Caki2 (cell line): Measurements from ENCODE around the gene TMEM30A. TPM values are rescaled to one million over a fixed set of nuclear protein-coding genes. Genes with fewer than 3 reads are reported as not detected.
A peak's percentile ranks its signal among the peaks of the same experiment; 100 is the strongest.

ENCODE experiments used
- DNase-seq: peaks from one replicate; pipeline ENCODE4 v3.0.0-alpha.2; 2015; ENCODE audit warnings: low read depth
- in situ Hi-C: cut with HindIII; loops from 2 replicates; pipeline ENCODE4 v1.10.0; 2016; ENCODE audit warnings: low sequenced_read_pairs, low pct_unique_long_range_greater_than_20kb, mixed read lengths
- total RNA-seq: library from RNA; depleted of rRNA; stranded (reverse); fragments of >200 nt; shearing (Covaris generic); gene quantifications from 2 replicates; pipeline ENCODE4 v1.2.3, GENCODE V29; 2014; ENCODE audit warnings: low replicate concordance

Gene TMEM30A
- total RNA-seq, 1 experiment from 2014 or later, result 103 TPM

DNA sequence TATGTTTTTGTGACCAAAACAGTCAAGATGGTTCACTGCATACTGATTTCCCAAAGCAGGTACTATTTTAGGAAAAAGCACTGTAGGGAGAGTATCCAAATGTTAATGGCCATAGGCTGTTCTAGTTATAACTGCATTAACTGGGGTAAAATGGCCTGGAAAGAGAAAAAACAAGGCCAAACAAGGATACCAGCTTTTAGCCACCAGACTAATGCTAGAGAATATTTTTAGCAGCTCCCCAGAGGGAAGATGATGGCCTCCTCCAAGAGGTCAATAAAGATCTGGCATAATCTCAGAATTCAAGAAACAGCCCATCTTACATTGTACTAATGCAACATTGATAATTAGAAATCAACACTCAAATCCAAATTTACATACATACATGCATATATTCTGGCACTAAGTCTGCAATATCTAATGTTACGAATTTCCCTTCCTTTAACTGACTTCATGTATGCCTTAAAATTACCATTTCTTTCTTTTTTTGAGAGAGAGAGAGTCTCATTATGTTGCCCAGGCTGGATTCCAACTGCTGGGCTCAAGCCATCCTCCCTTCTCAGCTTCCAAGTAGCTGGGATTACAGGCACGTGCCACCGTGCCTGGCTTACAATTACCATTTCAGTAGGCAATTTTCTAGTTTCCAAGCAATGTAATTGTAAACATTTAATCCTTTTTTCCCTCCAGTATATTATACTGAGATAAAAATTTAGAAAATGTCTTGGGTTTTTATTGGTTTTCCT, 50.3 kb downstream of the TMEM30A start:
- in situ Hi-C loops, result no loop called here

DNA sequence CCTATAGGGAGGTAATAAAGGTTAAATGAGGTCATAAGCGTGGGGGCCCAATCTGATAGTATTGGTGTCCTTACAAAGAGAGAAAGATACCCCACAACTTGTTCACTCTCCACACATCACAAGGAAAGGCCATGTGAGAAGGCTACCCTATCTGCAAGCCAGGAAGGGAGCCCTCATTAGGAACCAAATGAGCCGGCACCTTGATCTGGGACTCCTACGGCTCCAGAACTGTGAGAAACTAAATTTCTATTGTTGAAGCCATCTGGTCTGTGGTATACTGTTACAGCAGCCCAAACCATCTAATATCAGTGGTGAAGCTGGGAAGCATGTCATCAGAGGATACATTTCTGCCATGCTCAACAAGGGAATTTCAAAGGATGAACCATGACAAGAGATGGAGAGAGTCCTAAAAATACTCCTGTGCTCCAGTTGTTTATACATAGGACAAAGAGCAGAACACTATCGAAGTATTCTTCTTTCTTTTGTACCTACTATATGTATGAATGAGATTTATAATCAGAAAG, 51.4 kb downstream of the TMEM30A start:
- in situ Hi-C loops, result no loop called here
- DNase-seq, result no peak

More for the DNA sequence above, 50.3 kb downstream of the TMEM30A start:
- DNase-seq, result no peak

DNA sequence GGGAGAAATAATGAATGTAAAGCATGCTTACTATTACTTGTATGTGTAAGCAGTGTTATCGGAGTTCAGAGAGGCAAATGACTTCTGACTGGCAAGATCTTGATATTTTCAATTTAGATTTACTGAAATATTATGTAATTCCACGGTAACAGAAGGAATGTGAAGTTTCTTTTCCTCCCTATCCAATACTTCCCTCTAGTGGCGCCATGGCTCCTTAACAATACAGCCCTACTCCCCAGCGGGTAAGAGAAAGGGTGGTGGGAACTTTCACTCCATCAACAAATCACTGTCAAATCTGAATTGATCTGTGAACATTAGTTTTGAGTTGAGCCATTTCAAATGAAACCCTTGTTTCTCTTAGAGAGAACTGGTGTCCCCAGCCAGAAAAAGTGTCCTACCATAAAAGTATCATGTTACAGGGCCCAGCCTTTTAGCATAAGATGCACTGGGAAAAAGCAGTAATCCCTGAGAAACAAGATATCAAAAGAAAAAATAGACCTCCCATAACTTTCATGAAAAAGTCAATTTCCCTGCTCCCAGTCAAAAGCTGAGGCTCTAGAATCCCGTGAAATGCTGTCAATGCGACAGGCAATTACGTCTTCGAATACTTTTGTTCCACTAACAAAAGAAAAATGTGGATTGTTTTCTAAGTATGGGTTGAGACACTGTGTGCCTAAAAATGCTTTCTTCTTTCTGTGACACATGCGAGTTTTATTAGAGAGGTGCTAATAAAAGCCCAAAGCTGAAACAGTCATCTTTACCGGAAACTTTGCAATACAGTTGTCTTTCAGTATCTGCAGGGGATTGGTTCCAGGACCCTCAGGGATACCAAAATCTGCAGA, 53.9 kb downstream of the TMEM30A start:
- in situ Hi-C loops, result no loop called here
- DNase-seq, result peak; percentile 43

DNA sequence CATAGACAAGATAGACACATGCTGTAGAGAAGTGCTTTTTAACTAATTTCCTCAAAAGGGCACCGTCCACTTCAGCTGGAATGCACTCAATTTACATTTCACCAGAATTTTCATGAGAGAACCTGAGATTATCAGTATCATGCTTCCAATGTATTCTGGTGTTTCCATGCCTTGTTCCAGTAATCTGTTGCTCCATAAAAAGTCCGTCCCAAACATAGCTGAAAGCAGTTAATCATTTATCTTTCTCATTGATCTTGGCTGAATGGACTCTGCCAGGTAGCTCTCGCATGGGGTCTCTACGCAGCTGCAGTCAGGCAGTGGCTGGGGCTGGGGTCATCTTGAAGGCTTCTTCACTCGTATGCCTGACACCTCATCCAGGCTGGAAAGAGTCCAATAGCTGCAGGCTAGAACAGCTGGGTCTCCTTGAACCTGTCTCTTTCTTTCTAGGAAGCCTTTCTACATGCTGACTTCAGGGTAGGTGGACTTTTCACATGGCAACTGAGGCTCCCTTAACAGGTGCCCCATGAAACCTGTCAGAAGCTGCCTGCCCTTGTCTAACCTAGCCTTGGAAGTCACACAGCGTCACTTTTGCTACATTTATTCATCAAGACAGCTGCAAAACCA, 60.2 kb downstream of the TMEM30A start:
- in situ Hi-C loops, result no loop called here
- no peak for DNase-seq

DNA sequence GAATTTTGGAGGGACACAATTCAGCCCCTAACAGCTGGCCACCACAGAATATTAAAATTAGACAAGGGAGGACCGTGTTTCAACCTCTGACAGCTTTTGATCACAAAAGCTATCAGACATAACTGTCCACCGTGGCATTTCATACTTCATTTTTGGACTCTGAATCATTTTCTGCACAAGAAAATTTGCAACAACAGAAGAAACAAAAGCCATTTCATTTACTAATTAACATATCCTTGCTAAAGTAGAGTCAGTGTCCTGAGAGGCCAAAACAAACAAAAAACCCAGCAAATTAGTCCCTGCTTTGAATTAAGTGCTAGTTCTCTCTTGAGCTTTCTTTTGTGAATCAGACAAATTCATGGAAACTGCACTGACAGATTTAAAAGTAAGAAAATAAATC, 61.2 kb downstream of the TMEM30A start:
- in situ Hi-C loops, result no loop called here
- DNase-seq, result no peak

DNA sequence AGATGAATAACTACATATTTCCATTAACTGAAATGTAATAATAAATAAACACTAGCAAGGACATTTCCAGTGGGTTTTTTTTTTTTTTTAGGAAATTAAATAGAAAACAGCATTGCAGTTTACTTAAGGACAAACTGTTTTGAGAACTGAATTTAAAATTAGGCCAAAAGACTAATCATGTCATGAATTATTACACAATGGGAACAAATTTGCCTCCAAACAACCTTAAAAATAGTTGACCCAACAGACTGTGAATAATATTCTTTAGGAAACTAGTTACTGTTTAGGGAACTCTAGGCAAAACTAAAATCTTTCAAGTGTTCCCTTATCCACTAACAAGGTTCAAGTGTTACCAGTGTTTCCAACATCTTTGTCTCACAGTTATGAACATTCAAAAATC, 62.3 kb downstream of the TMEM30A start:
- no peak for DNase-seq
- in situ Hi-C loops, result no loop called here

DNA sequence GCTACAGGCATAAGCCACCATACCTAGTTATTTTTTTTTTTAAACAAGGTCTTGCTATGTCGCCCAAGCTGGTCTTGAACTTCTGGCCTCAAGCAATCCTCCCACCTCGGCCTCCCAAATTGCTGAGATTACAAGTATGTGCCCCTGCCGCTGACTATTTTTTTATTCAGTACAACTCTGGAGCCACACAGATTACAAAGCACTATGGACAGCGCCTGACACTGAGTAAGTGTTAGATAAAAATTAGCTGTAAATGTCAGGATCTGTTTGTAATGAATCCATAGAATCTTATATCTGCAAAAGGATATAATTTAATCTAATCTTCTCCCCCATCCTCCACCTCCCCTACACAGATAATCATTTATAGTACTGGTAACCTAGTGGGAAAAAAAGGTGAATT, 63.5 kb downstream of the TMEM30A start:
- no peak for DNase-seq
- in situ Hi-C loops, result no loop called here

DNA sequence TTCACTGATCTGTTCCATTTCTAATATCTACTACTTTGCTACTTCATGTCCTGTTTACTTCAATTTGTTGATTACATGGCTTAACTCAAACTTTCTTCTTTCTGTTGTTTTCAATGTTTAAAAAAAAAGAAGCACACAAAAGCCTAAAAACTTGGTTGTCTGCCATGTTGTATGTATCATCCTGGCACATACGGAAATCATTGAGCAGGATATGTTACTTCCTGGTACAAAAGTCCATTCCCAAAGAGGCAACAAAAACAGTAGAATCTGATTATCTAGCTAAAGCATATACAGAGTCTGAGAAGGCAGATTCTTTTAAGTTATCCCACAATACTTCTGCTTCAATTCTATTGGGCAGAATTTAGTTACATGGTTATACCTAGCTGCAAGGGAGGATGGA, 64.2 kb downstream of the TMEM30A start:
- in situ Hi-C loops, result no loop called here
- no peak for DNase-seq

DNA sequence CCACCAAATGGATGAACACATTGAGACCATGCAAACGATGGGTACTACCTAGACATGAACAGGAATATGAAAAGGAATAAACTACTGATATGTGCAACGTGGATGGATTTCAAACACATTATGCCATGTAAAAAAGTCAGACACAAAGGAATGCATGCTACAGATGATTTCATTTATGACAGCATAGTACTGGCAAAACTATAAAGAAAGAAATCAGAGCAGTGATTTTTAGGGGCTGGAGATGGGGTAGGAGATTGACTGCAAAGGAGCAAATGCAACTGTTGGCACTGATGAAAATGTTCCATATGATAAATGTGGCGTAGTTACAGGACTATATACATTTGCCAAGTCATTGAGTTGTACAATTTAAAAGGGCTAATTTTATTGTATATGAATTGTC, 65.3 kb downstream of the TMEM30A start:
- in situ Hi-C loops, result no loop called here

DNA sequence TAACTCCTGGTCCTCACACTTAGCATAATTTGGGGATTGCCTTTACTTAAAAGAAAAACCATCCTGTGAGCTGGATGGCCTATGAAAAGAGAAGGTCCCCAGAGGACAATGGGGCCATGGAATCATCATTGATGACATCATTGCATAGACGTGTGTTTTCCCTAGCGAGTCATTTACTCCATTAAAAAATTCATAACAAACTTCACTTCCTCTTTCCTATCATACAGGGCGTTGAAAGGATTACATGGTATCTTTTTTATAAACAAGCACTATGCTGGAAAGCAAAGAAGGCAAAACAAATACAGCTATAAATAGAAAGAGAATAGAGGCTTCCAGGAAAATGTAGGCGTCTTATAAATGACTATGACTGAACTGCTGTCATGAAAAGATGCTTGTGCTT, 67.4 kb downstream of the TMEM30A start:
- in situ Hi-C loops, result no loop called here

More for the DNA sequence above, 65.3 kb downstream of the TMEM30A start:
- no peak for DNase-seq

DNA sequence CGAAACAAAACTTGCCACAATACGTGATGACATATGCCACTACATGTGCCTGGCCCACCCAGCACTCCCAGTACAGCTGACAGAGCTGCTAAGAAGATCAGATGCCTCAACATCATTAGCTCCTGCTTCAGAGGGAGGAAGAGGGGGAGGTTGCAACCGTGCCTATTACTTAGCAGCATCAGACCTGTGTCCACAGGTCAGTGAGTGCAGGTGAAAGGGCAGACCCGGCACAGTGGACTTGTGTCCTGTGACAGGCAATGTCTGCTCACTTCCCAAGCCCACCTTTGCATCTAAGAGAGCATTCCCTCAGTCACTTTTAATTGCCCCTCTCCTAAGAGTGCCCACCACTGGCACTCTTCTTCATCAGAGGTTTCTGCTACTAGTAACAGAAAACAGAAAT, 69.3 kb downstream of the TMEM30A start:
- in situ Hi-C loops, result no loop called here
- no peak for DNase-seq

More for the DNA sequence above, 67.4 kb downstream of the TMEM30A start:
- no peak for DNase-seq

DNA sequence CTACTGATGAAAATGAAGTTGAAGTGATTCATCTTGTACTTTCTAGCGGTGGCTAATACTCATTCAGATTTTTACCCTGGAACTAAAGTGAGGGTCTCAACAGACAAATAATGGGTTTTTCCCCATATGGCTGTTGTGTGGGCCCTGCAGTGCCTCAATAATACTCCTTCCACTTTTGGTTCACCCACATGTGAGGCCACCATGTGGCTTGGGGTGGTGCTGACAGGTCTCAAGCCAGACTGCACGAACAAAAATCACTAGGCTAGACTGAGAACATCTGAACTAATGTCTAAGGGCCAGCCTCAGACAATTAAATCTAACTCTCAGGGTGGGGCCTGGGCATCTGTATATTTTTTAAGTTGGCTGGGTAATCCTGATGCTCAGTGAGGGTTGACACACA, 70.9 kb downstream of the TMEM30A start:
- no peak for DNase-seq
- in situ Hi-C loops, result no loop called here

DNA sequence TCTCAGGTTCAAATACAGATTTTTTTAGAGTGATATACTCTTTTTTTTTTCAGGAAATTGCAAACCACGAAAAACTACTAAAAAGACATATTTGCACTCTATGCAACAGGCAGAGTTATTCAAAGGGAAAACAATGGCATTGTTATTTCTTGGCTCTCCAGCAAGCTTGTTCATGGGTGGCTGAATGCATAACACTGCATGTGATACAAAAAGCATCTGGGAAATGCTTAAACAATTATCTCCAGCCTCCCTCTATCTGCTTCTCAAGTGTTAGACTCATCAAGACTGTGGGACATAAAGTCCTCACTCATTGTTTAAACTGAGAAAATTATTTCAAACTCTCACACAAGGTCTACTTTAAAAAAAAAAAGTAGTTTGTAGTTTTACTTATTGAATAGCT, 71.5 kb downstream of the TMEM30A start:
- DNase-seq, result no peak
- in situ Hi-C loops, result no loop called here

DNA sequence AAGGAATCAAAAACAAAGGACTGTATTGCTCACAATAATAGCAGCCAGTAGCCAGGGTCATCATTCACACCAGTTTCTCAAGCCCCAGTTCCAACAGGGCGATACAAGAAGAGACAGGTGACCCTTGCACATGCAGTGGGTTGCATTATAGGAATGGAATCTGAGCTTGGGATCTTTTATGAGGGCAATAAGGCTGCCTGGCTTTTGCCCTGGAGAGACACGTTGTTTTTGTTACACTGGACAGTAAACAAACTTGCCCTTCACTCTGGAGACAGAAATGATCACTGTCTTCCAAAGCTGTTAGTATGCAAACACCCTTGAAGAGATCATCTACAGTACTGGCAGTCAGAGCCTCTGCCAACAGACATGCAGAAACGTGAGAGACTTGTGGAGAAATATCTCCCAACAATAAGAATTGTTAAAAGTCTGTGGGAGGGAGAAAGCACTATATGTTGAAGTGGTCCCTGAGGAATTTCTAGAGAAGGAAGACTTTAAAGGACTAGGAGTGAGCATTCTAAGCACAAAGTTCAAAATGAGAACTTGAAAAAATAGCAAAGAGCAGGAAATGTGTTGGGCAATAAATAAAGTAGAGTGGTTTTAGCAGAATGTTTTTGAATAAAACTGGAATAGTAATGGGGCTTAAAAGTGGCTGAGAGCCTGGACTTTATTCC, 72.5 kb downstream of the TMEM30A start:
- no peak for DNase-seq
- in situ Hi-C loops, result no loop called here

DNA sequence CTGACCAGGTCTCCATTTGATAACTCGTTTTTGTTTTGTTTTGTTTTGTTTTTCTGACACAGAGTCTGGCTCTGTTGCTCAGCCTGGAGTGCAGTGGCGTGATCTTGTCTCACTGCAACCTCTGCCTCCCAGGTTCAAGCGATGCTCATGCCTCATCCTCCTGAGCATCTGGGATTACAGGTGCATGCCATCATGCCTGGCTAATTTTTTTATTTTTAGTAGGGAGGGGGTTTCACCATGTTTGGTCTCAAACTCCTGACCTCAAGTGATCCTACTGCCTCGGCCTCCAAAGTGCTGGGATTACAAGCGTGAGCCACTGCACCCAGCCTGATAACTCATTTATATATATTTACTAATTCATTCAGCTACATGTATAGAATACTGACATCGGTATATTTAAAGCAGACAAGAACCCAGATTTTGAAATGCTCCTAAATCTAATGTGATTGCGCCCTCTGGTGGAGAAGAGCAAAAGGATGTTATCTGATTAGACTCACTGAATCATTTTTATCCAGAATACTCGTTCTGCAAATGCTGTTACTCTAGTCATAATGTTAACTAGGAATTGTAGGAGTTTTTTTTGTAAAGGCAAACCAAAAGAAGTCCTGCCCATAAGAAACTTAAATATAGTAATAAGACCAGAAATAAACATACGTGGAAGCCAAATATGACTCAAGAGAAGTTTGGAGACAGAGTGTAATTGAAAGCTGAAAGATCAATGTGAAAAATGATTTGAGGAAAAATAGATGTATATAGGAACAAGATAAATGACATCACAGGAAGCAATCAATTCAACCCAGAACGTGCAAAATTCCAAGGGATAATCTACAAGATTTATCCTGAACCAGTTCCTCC, 73.5 kb downstream of the TMEM30A start:
- in situ Hi-C loops, result no loop called here
- no peak for DNase-seq

DNA sequence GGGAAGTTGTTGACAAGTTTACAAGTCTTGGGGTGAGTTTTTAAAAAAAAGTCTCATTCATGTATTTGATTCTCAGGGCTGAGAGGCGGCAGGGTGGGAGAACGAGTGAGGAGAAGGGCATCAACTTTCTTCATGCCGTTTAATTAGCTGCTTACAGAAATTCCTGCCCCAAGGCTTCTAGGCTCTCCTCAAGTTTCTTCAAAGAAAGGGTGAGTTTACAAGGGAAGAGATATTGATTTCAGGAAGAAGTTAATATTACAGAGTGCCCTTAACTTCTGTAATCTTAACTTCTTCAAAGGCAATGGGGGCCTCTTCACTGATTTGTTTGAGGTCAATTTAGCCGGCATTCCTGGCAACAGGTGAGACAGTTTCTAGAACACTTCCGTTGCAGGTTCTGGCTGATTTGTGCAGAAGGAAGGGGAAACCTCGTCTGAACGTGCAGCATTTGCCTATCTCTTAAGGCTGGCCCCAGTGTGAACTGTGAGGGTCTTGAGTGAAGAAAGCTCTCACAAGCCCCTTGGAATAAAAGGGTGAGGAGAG, 75.3 kb downstream of the TMEM30A start:
- in situ Hi-C loops, result no loop called here
- DNase-seq, result no peak
